Fibroblast of lung (primary cell): Measurements from ENCODE around the gene OR2S2. TPM values are rescaled to one million over a fixed set of nuclear protein-coding genes. Genes with fewer than 3 reads are reported as not detected.

Experiments
- DNase-seq, 2 donors: peaks; one replicate each; pipeline versions ENCODE4 v3.0.0 to v3.0.0-alpha.2; 2010; ENCODE audit warnings: low read depth in 2 of 2
- H2AFZ ChIP-seq: 2 replicates; pipeline ENCODE4 v1.5.1; 2012; ENCODE audit warnings: low read length, control low read depth, inconsistent platforms
- H3K27ac ChIP-seq: 2 replicates; pipeline ENCODE4 v1.5.1; 2011; ENCODE audit warnings: low read length, control low read depth; ENCODE audit not compliant: insufficient read depth
- H3K27me3 ChIP-seq: 2 replicates; pipeline ENCODE4 v1.5.1; 2011; ENCODE audit warnings: mild to moderate bottlenecking, low read length; ENCODE audit not compliant: control insufficient read depth, insufficient read depth
- H3K36me3 ChIP-seq: 2 replicates; pipeline ENCODE4 v1.5.1; 2011; ENCODE audit warnings: low read length; ENCODE audit not compliant: control insufficient read depth, insufficient read depth
- H3K4me1 ChIP-seq: 2 replicates; pipeline ENCODE4 v1.5.1; 2011; ENCODE audit warnings: low read length; ENCODE audit not compliant: control insufficient read depth, insufficient read depth; ENCODE audit errors: extremely low read depth
- H3K4me2 ChIP-seq: 2 replicates; pipeline ENCODE4 v1.5.1; 2011; ENCODE audit warnings: low read length, control low read depth; ENCODE audit not compliant: insufficient read depth; ENCODE audit errors: extremely low read depth
- H3K4me3 ChIP-seq, 4 experiments: fragments of 200-600 bp in 1 of 4; sonication (generic) in 1 of 4; replicated peaks in 1 of 4; 2 replicates each; pipeline ENCODE4 v1.5.1; 2011 to 2016; ENCODE audit warnings: low read length in 4 of 4, low read depth in 3 of 4, mild to moderate bottlenecking in 3 of 4, control low read depth in 2 of 4, inconsistent platforms in 1 of 4, mixed read lengths in 1 of 4; ENCODE audit not compliant: insufficient read depth in 1 of 4; ENCODE audit errors: control extremely low read depth in 1 of 4
- H3K79me2 ChIP-seq: 2 replicates; pipeline ENCODE4 v1.5.1; 2012; ENCODE audit warnings: mild to moderate bottlenecking, low read length, inconsistent platforms; ENCODE audit not compliant: control insufficient read depth, insufficient read depth
- H3K9ac ChIP-seq: 2 replicates; pipeline ENCODE4 v1.5.1; 2011; ENCODE audit warnings: mild to moderate bottlenecking, low read length, control low read depth; ENCODE audit not compliant: insufficient read depth
- H3K9me3 ChIP-seq: 2 replicates; pipeline ENCODE4 v1.5.1; 2012; ENCODE audit warnings: low read depth, low read length; ENCODE audit not compliant: control insufficient read depth, insufficient read depth
- H4K20me1 ChIP-seq: 2 replicates; pipeline ENCODE4 v1.5.1; 2011; ENCODE audit warnings: low read length; ENCODE audit not compliant: control insufficient read depth, insufficient read depth; ENCODE audit errors: extremely low read depth
- EZH2 ChIP-seq: IDR thresholded peaks from 2 replicates; pipeline ENCODE4 v1.5.1; 2012; ENCODE audit warnings: low read length, control low read depth, mild to moderate bottlenecking; ENCODE audit errors: missing control alignments
- polyA plus RNA-seq, 2 donors: library from polyadenylated mRNA; depleted of rRNA in 1 of 2; stranded (reverse) in 1 of 2; unstranded in 1 of 2; fragments of >200 nt; gene quantifications; 2 replicates each; pipeline ENCODE4 v1.2.1, GENCODE V29; 2011 to 2012; ENCODE audit warnings: missing spikeins in 1 of 2
- total RNA-seq: library from RNA; depleted of rRNA; stranded (reverse); fragments of >200 nt; gene quantifications from 2 replicates; pipeline ENCODE4 v1.2.1, GENCODE V29; 2014
- TF ChIP-seq, protein P1 (sequence below), 2 donors: IDR thresholded peaks in 1 of 2; conservative IDR thresholded peaks in 1 of 2; 1 replicate in 1 of 2; 2 replicates in 1 of 2; pipeline ENCODE4 v1.5.1; 2011 to 2012; ENCODE audit warnings: low read length in 2 of 2, control low read depth in 1 of 2, inconsistent platforms in 1 of 2, low read depth in 1 of 2, mild to moderate bottlenecking in 1 of 2

The OR2S2 gene
- total and polyA plus RNA-seq, 2 donors (not counting 1 experiment from before 2014, with no cell fraction given): 0.17 to 0.18 TPM

DNA sequence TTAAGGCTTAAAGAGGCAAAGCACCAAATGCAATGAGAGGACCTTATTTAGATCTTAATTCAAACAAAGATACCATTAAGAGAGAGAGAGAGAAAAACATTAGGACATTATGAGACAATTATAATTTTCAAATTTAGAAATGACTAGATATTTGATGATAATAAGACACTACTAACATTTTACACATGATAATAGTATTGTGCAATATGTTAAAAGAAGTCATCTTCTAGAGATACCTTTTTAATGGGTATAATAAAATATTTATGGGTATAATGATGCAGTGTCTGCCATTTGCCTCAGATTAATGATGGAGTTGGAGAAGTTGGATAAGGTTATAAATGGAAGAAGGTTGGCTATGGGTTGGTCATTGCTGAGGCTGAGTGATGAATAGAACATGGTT lies 27.4 kb downstream of the OR2S2 start:
- Histone ChIP-seq H3K9ac (no peak overlapping the region), H3K9me3 (no peaks in the 10 kb centered on the region), H2AFZ (no peak overlapping the region), H3K27ac (no peak overlapping the region), H3K36me3 (no peaks in the 10 kb centered on the region), H3K27me3 (no peaks in the 10 kb centered on the region), H4K20me1 (no peaks in the 10 kb centered on the region), H3K4me3 (no peak overlapping the region), H3K4me1 (peaks cover 7% of the 10 kb centered on the region), H3K4me2 (no peak overlapping the region), H3K79me2 (no peaks in the 10 kb centered on the region)
- DNase-seq: no peak
- TF ChIP-seq, protein P1, sequence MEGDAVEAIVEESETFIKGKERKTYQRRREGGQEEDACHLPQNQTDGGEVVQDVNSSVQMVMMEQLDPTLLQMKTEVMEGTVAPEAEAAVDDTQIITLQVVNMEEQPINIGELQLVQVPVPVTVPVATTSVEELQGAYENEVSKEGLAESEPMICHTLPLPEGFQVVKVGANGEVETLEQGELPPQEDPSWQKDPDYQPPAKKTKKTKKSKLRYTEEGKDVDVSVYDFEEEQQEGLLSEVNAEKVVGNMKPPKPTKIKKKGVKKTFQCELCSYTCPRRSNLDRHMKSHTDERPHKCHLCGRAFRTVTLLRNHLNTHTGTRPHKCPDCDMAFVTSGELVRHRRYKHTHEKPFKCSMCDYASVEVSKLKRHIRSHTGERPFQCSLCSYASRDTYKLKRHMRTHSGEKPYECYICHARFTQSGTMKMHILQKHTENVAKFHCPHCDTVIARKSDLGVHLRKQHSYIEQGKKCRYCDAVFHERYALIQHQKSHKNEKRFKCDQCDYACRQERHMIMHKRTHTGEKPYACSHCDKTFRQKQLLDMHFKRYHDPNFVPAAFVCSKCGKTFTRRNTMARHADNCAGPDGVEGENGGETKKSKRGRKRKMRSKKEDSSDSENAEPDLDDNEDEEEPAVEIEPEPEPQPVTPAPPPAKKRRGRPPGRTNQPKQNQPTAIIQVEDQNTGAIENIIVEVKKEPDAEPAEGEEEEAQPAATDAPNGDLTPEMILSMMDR (conservative IDR thresholded peaks at IDR 0.05 in 1 of 2, IDR thresholded peaks at IDR 0.05 in 1 of 2; ENCODE audit: low read depth in 1 of 2, low read length in 2 of 2): no peak
- TF ChIP-seq EZH2: no peak

DNA sequence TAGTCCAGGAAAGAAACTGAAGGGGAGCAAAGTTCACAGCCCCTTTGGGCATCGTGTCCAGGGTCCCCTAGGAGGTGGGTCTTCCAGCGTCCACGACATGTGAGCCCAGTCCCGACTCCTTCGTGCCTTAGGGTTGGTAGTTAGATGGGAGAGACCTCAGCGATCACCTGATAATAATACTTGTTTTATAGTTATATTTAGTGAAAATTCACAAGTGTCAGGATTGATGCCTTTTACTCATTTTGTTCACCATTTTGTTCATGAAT lies 28.6 kb downstream of the OR2S2 start:
- Histone ChIP-seq H3K27me3 (no peaks in the 10 kb centered on the region), H3K4me2 (no peak overlapping the region), H3K9ac (no peak overlapping the region), H4K20me1 (no peaks in the 10 kb centered on the region), H3K9me3 (no peaks in the 10 kb centered on the region), H3K4me1 (peaks cover 10% of the 10 kb centered on the region), H3K4me3 (no peak overlapping the region), H3K79me2 (no peaks in the 10 kb centered on the region), H2AFZ (peak overlapping the region; percentile 47), H3K36me3 (no peaks in the 10 kb centered on the region), H3K27ac (no peak overlapping the region)
- no peak for DNase-seq
- no peak for TF ChIP-seq EZH2
- TF ChIP-seq, protein P1 (conservative IDR thresholded peaks at IDR 0.05 in 1 of 2, IDR thresholded peaks at IDR 0.05 in 1 of 2; ENCODE audit: low read depth in 1 of 2, low read length in 2 of 2): no peak

DNA sequence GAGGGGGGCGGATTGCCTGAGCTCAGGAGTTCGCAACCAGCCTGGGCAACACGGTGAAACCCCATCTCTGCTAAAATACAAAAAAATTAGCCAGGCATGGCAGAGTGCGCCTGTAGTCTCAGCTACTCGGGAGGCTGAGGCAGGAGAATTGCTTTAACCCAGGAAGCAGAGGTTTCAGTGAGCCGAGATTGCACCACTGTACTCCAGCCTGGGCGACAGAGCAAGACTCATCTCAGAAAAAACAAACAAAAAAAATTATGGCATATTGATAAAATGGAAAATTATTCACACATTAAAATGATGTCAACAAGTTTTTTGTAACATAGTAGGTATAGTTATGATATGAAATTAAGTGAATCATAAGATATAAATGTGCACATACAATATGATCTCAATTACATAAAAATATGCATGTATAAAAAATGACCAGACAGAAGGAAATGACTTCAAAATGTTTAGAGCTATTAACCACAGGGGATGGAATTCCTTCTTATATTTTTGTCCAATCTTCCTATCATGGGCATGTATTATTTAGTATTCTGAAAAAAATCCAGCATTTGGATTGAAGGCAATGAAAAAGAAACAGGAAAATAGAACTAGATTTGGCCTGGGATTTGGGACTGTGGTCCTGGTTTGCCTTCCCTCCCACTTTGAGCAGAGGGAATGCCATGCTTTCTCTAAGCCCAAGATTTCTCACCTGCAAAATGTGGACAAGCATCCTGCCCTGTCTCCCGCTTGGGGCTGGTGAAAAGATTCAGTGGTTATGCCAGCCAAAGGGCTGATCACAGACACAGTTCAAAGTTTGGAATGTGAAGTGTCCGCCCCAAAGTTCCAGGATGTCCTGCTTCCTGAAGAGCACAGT lies 29.1 kb downstream of the OR2S2 start:
- peaks cover 11% of the 10 kb centered on the region for H3K4me1 ChIP-seq
- H3K9ac ChIP-seq: no peak overlapping the region
- no peak overlapping the region for H3K4me2 ChIP-seq
- peak overlapping the region; percentile 47 for H2AFZ ChIP-seq
- TF ChIP-seq, protein P1 (conservative IDR thresholded peaks at IDR 0.05 in 1 of 2, IDR thresholded peaks at IDR 0.05 in 1 of 2; ENCODE audit: low read depth in 1 of 2, low read length in 2 of 2): no peak
- no peak for TF ChIP-seq EZH2
- H3K36me3 ChIP-seq: no peaks in the 10 kb centered on the region
- no peaks in the 10 kb centered on the region for H3K9me3 ChIP-seq
- no peak overlapping the region for H3K27ac ChIP-seq
- H3K79me2 ChIP-seq: no peaks in the 10 kb centered on the region
- no peak for DNase-seq
- H3K27me3 ChIP-seq: no peaks in the 10 kb centered on the region
- no peaks in the 10 kb centered on the region for H4K20me1 ChIP-seq
- H3K4me3 ChIP-seq: no peak overlapping the region
